ENCODE results near the gene RBM15. TPM values are rescaled to one million over a fixed set of nuclear protein-coding genes. Genes with fewer than 3 reads are reported as not detected.

RBM15 gene
- total RNA-seq, 1 donor from 2014 or later, result 36.6 TPM

DNA sequence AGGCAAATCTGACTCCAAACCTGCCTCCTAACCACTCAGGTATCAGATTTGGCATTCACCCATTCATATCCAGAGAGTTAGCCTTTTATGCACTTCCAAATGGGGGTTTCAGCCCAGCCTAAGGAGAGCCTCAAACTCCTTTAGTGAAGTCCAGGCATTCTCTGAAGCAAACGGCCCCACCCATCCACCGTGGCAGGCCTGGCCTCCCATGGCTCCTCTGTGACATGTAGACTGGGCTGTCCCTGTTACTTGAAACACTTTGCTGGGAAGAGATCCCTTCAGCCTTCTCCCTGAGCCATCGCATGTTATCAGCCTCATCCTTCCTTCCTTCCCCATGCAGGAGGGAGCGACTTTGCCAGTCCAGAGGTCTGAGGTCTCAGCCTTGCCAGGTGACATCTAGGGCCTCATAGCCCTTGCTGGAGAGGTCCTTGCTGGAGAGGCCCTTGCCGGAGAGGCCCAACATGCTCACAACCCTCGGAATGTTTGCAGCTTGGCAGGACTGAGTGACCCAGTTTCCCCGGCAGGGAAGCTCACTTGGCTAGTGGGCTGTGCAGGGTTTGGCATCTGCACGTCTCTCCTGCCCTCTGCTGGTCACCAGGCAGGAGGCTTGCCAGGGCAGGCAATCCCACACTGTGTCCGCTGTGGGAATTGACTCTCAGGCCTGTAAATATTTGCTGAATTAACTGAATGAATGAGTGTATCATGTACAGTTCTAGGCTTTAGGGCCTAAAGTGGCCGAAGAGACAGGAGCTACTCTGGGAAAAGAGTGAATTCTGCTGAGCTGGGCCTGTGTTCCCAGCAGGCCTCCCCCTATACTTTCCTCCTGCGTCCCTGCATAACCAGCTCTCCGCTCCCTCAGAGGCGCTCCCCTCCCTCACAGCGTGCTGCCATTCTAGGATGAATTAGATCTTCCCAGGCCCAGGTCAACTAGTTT is 26.7 kb upstream of the RBM15 start:
- TF ChIP-seq POLR2AphosphoS5 (IDR thresholded peaks at IDR 0.05; ENCODE audit: insufficient read depth in 1 of 2, low read depth in 1 of 2), result peak in 1 of 2 donors; percentile 44
- no peak for TF ChIP-seq POLR2A (IDR thresholded peaks at IDR 0.05)
- TF ChIP-seq CTCF (IDR thresholded peaks at IDR 0.05), result peak; percentile 92 to 99 (median 98)
- H3K36me3 ChIP-seq, result no peaks in the 10 kb centered on the region
- no peaks in the 10 kb centered on the region for H3K4me1 ChIP-seq
- no peaks in the 10 kb centered on the region for H3K27me3 ChIP-seq
- no peak overlapping the region for H3K27ac ChIP-seq
- H3K9me3 ChIP-seq, result no peaks in the 10 kb centered on the region
- intact Hi-C loops (cut with DNase I), result loop anchor here (2.0 to 10.0 kb wide), 2 partner anchors 106 to 152 kb away; no protein-coding TSS in a partner anchor
- H3K4me3 ChIP-seq, result no peak overlapping the region
- DNase-seq (ENCODE audit: extremely low spot score in 2 of 2), result no peak

DNA sequence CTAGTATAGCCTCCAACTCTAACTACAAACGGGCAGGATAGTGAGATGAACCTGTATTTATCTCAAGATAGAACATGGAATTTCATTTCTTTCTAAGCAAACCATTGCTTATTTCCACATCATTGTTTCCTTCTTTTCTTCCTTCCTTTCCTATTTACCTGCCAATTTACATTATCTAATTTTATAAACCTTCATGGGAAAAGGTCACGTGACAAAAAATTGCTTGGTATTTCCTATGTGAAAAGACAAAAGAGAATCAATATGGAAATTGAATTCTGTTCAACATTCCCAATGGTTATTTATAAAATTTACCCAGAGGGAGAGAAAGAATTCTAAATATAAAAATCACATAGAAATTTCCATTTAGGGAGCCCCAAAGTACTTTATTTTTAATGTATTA is 22.4 kb upstream of the RBM15 start:
- Histone ChIP-seq H3K9me3 (no peaks in the 10 kb centered on the region), H3K4me3 (no peak overlapping the region), H3K27me3 (no peaks in the 10 kb centered on the region), H3K4me1 (no peaks in the 10 kb centered on the region), H3K27ac (no peak overlapping the region), H3K36me3 (no peaks in the 10 kb centered on the region)
- intact Hi-C loops (cut with DNase I), result loop anchor here (10.0 kb wide), 1 partner anchor 148 kb away; no protein-coding TSS in a partner anchor
- DNase-seq (ENCODE audit: extremely low spot score in 2 of 2), result no peak
- TF ChIP-seq POLR2A (IDR thresholded peaks at IDR 0.05) (no peak), CTCF (IDR thresholded peaks at IDR 0.05) (no peak), POLR2AphosphoS5 (IDR thresholded peaks at IDR 0.05; ENCODE audit: insufficient read depth in 1 of 2, low read depth in 1 of 2) (no peak)

DNA sequence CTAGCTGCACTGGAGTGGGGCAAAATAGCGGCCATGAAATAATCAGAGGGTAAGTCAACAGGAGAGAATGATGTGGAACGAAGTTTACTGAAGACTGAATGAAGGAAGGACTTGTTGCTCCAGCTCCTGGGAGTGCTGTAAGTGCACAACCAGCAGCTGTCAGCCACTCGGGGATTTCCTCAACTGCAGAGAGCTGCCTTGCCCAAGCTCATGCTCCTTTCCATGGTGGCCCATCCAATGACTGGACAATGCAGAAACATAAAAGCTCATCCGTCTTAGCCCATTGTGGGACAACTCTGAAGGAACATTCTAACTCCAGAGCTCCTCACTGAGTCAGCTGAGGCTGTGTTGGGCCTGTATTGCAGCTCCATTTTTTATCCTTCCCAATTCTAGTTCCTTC is 21.1 kb upstream of the RBM15 start:
- intact Hi-C loops (cut with DNase I), result loop anchor here (10.0 kb wide), 1 partner anchor 147 kb away; no protein-coding TSS in a partner anchor

GRCh38 chr1:110319332-110320167 is 19.6 kb upstream of the RBM15 start:
- Histone ChIP-seq H3K4me3 (no peak overlapping the region), H3K9me3 (no peaks in the 10 kb centered on the region), H3K27ac (no peak overlapping the region), H3K4me1 (no peaks in the 10 kb centered on the region), H3K36me3 (no peaks in the 10 kb centered on the region), H3K27me3 (no peaks in the 10 kb centered on the region)
- intact Hi-C loops (cut with DNase I), result loop anchor here (10.0 kb wide), 1 partner anchor 145 kb away; no protein-coding TSS in a partner anchor
- TF ChIP-seq CTCF (IDR thresholded peaks at IDR 0.05), result no peak
- TF ChIP-seq POLR2AphosphoS5 (IDR thresholded peaks at IDR 0.05; ENCODE audit: insufficient read depth in 1 of 2, low read depth in 1 of 2), result no peak
- TF ChIP-seq POLR2A (IDR thresholded peaks at IDR 0.05), result no peak
- no peak for DNase-seq (ENCODE audit: extremely low spot score in 2 of 2)

More for the DNA sequence above, 21.1 kb upstream of the RBM15 start:
- Histone ChIP-seq H3K27ac (no peak overlapping the region), H3K4me3 (no peak overlapping the region), H3K9me3 (no peaks in the 10 kb centered on the region), H3K4me1 (no peaks in the 10 kb centered on the region), H3K36me3 (no peaks in the 10 kb centered on the region), H3K27me3 (no peaks in the 10 kb centered on the region)
- peak in 1 of 2 donors; percentile 52 for DNase-seq (ENCODE audit: extremely low spot score in 2 of 2)
- TF ChIP-seq POLR2A (IDR thresholded peaks at IDR 0.05), result no peak
- no peak for TF ChIP-seq POLR2AphosphoS5 (IDR thresholded peaks at IDR 0.05; ENCODE audit: insufficient read depth in 1 of 2, low read depth in 1 of 2)
- TF ChIP-seq CTCF (IDR thresholded peaks at IDR 0.05), result no peak

Measured in vagina (tissue), 2 donors.